ENCODE results near the gene PIK3C3. TPM values are rescaled to one million over a fixed set of nuclear protein-coding genes. Genes with fewer than 3 reads are reported as not detected.
A peak's percentile ranks its signal among the peaks of the same experiment; 100 is the strongest.
"Not testable (repeated sequence)": the region's sequence is repeated elsewhere in the genome, so short reads cannot be mapped to it uniquely, and the experiment has no call there.

The PIK3C3 gene
- total RNA-seq, 1 donor from 2014 or later: 23.2 TPM

DNA sequence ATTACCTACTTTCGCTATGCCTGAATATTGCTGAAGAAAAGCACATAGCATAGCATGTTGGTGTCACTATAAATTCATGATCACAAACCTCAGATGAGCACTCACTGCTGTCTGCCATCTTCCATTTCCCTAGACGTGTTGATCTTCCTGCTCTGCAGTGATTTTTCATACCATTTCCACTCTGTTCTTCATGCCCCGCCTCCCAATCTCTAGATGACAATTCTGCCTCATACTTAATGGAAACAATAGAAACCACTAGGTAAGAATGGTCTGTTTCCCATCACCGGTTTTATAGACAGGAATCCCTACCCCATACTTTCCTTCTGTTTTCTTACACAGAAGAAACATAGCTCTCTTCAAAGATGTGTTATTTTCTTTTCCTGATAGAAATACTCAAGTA is 63.8 kb downstream of the PIK3C3 start:
- DNase-seq (ENCODE audit: low read depth in 2 of 2): no peak

DNA sequence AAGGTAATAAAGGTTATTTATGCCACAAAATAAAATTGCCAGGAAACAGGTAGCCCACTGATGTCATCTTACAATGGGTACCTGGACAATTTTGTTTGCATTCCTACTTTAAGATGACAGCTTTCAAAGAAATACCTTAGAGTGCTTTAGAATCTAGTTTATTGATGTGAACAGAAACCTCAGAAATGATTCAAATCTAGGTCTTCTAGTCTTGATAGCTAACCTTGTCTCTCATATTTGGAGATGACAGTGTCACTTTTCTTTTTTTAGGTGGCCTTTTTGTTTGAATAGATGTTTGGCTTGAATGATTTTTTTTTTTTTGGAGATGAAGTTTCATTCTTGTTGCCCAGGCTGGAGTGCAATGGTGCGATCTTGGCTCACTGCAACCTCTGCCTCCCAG is 69.1 kb downstream of the PIK3C3 start:
- DNase-seq (ENCODE audit: low read depth in 2 of 2): no peak

DNA sequence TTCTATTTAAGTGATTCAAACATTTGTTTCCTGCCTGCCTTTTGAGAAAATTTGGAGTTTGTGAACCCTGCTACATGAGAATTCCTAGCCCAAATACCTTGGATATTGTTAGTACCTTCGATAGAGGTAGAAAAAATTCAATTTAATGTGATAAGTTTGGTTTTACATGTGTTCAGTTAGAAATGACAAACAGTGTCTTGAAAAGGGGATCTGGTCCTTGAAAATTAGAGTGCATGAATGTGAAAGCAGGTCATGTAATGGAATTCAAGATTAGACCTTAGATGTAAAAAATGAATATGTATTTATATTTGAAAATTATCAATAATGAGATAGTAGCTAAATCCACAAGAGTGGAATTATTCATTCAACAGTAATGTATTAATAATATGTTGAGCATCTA is 70.5 kb downstream of the PIK3C3 start:
- DNase-seq (ENCODE audit: low read depth in 2 of 2): no peak

DNA sequence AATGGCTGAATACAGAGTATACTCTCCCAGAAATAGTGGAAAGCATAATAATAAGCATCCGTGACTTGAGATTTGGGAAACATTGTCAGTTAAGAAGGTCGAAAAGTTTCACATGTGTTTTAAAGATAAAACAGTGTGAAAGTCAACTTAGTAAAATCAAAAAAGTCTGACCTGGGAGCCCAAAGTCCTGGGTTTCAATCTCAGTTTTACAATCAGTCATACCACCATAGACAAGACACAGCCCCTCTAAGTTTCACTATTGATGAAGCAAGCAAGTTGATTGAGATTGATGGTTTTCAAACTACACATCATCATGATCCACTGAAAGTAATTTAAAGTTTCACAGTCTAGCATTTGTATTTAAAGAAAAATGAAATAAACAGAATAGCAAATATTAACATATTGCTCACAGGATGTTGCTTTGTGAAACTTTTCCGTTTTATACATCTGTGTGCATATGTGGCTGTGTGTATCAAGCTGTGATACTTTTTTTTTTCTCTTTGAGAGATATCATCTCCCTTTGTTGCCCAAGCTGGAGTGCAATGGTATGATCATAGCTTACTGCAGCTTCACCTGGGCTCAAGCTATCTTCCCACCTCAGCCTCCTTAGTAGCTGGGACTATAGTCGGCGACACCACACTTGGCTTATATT is 71.1 kb downstream of the PIK3C3 start:
- no peak for DNase-seq (ENCODE audit: low read depth in 2 of 2)

DNA sequence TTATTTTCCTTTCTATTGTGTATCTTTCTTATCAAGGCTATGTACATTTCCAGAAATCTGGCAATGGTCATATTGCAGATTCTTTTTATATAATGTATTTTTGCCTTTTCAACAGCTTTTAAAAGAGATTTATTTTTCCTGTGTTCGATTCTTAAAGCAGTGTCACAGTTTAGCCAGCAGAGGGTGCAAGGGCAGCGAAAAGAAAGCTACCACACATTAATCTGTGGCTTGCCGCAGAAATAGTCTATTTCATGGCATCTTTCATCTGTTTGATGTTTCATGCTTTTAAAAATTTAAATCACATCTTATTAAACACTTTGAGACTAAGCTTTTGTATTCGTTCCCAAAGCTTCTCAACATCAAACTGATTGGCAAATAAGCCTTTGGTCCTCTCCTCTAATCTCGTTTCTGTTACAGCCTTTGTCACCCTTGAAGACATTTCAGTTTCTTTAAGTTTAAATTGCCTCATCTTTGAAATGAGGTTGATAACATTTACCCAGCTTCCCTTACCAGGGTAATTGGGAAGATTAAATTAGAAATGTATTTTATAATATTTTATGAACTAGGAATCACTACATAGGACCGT is 73.3 kb downstream of the PIK3C3 start:
- peak; percentile 17 to 43 for DNase-seq (ENCODE audit: low read depth in 2 of 2)

DNA sequence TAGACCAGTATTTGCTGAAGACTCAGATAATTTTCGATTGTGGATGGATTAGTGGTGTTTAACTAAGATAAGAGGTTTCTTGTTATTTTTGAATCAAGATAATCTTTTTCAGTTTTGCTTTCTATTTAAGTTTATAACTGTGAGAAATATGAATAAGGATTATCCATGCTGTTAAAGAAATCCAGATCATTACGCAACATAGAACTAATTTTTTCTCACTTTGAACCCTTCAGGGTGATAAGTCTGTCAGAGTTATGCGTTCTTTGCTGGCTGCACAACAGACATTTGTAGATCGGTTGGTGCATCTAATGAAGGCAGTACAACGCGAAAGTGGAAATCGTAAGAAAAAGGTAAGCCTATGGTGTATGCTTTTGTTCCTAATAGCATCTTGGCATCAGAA is 74.1 kb downstream of the PIK3C3 start:
- DNase-seq (ENCODE audit: low read depth in 2 of 2): no peak

DNA sequence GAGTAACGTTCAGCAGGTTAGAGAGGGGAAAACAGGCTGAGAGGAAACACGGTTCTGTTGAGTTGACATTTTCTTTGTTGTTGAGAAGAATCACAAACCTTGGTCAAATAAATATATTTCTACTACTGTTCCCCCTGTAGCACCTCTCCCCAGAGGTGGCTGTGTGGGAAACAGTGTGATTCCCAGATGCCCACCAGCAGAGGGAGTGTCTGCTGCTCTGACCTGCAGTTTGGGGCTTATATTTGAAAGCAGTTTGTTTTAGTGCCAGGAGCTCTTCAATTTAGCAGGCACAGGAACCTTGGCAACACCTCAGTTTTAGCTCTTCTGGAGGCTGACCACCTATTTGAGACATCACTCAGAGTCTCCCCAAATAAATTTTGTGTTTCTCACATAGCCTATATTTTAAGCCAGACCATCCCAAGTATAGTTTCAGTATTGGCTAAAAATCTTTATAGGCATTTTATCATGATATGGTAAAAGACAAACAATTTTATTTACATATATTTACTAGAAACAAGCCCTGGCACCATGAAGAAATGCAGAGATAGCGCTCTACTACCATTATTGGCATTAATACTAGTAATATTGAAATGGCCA is 75.7 kb downstream of the PIK3C3 start:
- DNase-seq (ENCODE audit: low read depth in 2 of 2): peak in 1 of 2 donors; percentile 47

DNA sequence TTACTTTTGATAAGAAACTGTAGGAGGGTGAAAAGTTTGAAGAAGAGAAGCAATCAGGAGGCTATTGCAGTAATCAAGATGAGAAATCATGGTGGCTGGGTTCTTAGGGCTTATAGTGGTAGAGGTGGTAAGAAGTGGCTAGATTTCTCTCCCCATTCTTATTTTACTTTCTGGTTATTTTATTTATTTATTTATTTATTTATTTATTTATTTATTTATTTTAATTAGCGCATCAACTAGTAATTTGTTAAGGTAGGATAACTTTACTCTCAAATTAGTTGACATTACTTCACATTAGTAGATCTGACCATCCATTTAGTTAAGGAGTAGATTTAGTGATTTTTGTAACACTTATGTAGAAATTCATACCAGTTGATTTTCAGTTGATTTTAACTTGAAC is 77.4 kb downstream of the PIK3C3 start:
- DNase-seq (ENCODE audit: low read depth in 2 of 2): no peak

DNA sequence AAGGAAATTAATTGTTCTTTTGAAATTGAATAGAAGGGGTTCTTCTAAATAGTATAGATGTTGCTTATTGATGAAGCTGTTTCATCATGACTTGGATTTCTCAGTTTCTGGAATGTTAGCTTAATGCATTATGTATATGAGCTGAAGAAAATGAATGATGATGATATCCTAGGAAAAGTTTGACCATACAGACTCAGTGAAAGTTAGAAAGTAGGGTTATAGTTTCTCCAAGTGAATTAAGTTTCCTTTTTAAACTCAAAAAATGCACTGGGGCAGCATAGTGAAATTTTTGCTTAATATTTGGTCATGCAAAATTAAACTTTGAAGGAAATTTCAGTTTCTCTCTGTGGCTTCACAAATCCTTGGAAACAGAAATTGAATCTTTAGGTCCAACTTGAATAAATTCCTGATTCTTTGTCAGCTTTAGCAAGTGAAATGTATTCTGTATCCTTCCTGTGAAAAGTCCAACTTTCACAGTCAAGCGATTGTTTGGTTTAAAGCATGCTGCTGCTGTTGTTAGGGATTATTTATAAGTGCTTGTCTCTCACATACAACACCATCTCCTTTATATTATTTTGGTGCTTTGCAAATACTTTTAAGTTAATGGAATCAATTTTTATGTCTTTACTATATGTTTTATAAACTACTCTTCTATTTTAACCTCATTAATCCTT is 78.2 kb downstream of the PIK3C3 start:
- no peak for DNase-seq (ENCODE audit: low read depth in 2 of 2)

DNA sequence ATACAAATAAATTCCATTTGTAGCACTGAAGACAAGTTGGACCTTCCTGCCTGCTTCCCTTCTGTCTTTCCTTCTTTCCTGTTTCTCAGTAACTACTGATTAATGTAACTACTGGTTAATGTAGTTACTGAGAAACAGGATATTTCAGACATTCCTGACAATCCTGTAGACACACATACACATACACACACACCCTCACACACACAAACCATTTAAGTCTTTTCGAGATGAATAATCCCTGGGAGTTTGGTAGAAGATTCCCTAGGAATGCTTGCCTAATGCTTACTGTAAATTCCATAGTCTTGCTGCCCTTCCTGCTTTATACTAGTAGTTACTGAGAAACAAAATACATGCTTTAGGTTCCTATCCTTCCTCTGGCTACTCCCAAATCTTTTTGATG is 83.9 kb downstream of the PIK3C3 start:
- DNase-seq (ENCODE audit: low read depth in 2 of 2): peak in 1 of 2 donors; percentile 70

DNA sequence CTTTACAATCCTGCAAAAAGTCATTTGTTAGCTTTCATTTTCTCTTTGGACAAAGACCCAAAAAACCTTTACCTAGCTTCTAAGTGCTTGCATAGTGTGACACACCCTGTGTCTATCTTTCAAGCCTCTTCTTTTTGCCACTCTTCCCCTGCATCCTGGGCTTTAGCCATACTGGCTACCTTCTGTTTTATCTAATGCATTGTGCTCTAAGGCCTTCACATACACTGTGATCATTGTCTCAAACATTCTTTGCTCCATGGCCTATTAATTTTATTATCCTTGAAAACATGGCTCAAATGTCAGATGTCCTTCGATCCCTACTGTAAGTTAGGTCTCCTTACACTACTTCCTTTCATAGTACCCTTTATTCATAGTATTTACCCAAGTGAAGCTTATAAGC is 84.4 kb downstream of the PIK3C3 start:
- DNase-seq (ENCODE audit: low read depth in 2 of 2): no peak

DNA sequence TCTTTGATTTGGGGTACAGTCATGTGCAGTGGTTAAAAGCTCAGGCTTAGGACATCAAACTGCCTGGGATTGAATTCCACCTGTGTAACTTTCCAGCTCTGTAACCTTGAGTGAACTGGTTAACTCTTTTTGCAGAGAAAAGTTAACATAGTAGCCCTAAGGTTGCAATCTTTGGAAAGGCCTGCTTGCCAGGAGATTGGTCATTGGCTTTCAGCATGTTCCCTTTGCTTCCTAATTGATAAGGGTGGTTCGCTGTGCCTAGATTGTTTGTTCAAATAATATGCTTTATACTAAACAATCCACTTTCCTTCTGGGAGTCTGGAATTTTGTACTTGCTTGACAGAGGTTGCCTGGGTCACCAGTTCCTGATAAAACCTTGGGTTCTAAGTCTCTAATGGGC is 86.8 kb downstream of the PIK3C3 start:
- no peak for DNase-seq (ENCODE audit: low read depth in 2 of 2)

DNA sequence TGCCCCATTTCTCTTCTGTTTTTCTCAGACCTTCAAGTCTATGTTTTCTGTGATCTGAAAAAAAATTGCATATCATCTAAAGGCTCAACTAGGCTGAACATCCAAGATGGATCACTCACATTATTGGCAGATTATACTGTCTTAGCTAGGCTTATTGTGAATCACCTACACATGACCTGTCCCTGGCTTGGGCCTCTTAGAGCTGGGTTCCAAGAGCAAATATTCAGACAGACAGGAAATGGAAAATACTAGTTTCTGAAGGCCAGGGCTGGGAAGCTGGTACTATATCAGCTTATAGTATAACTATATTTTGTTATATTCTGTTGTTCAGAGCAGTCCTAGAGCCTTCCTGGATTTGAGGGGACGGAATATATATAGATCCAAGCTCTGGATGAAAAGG is 90.3 kb downstream of the PIK3C3 start:
- DNase-seq (ENCODE audit: low read depth in 2 of 2): peak in 1 of 2 donors; percentile 62

DNA sequence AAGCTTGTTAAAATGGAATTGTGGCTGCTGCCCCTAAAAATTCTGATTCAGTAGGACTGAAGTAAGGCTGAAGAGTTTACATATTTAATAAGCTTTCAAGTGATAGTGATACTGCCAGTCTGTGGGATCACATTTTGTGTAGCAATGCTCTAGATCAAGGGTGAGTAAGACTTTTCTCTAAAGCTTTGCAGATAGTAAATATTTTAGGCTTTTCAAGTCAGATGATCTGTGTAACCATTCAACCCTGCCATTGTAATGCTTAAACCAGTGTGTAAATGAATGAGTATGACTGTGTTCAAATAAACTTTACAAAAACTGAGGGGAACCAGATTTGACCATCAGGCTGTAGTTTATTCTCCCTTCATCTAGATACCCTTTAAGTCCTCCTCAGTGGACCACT is 92.7 kb downstream of the PIK3C3 start:
- DNase-seq (ENCODE audit: low read depth in 2 of 2): no peak

DNA sequence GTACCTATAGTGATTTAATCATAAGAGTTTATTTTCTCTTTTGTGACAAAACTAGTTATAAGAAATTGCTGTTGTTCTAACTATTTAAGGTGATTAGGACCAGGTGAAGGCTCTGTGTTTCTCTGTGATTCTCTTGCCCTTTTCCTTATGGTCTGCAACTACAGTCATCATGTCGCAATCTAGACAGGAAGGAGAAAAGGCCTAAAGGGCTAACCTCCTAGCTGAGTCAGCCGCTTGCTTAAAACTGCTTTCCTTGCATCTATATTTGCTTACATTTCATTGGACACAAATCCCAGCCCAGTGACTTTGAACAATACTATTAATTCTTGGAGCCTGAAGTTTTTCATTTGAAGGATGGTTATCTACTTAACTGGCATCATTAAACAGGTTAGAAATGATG is 93.1 kb downstream of the PIK3C3 start:
- peak; percentile 37 to 73 for DNase-seq (ENCODE audit: low read depth in 2 of 2)

DNA sequence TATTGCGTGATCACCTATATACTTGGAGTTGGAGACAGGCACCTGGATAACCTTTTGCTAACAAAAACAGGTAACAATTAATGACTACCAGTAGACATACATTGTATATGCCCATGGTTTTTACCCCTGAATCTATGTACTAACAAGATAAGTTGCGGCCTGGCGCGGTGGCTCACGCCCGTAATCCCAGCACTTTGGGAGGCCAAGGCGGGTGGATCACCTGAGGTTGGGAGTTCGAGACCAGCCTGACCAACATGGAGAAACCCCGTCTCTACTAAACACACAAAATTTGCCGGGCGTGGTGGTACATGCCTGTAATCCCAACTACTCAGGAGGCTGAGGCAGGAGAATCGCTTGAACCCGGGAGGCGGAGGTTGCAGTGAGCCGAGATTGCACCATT is 94.5 kb downstream of the PIK3C3 start:
- DNase-seq (ENCODE audit: low read depth in 2 of 2): not testable (repeated sequence)

DNA sequence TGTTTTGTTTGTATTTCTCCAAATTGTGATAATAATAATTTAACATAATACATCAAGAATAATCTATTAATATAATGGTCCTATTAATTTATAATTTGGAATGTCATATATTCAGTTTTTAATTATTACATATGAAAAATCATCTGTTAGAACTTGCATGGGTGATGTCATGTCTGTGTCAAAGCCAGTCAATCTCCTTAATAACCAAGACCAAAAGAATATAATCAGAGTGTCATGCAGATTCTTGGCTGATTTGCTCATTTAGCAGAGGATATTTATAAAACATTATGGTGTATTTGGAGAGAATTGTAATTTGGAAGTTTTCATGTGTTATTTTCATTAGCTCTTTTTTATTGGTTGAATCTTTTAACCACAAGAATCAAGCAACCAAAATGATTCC is 96.4 kb downstream of the PIK3C3 start:
- no peak for DNase-seq (ENCODE audit: low read depth in 2 of 2)

DNA sequence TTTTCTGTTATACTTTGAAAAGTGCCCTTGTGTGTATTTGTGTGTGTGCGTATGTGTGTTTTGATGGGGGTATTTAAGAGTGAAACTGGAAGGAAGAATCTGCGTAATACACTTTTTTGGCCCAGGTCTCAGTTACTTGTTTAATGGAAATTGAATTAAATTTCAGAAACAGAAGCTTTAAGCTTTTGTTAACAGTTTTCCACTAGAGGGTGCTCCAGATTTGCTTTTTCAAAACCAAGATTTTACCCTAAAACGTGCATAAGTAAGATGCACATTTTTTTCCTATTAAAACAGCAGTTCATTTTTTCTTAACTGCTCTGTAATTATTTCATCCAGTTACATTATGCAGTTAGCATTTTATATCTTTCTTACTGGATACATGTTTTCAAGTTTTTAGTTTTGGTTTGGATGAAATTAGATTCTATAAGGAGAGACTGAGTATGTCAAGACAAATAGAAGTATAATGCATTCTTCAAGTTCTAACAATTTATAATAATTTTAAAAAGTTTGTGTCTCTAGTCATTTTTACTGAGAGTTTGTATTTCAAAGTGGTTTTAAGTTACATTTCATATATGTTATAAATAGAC is 97.2 kb downstream of the PIK3C3 start:
- peak in 1 of 2 donors; percentile 26 for DNase-seq (ENCODE audit: low read depth in 2 of 2)

DNA sequence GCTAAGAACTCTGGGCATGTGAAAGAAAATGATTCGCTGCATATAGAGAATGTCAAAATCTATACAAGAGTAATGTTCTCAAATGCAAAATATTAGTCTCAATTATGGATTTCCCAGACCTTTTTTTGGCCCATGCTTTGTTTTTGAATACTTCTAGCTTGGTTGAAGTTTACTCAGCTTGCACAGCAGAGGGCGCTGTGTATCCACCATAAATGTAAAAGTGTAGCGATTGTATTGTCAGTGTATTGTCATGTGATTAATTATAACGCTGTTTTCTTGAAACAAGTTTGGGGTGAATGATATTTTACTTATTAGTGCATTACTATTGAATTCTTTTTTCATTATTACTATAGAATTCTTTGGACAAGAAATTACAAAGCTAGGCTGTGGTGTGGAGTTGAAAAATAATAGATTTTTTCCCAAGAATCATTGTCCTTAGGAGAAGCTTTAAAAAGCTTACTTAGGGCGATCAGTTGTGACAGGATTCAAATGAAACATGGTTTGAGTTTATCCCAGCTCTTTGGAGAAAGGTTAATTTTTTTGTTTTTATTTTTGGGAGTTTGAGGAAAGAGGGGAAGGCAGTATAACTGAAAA is 98.3 kb downstream of the PIK3C3 start:
- DNase-seq (ENCODE audit: low read depth in 2 of 2): peak; percentile 59 to 76

DNA sequence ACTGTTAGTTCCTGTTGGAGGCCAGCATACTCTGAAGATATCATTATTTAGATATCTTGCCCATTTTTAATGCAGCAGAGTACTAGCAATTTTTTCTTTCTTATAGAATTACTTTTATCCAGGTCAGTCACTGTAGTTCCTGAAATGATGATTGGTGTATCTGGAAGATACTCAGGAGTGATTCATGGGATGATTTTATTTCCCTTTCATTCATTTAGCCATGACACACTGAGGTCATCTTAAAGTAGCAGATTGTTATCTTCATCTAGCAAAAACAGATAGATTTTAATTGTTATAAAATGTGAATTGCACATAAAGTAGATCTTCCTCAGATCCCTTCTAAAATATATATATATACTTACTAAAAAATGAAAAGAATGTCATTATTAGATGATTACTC is 109.1 kb downstream of the PIK3C3 start:
- DNase-seq (ENCODE audit: low read depth in 2 of 2): no peak

DNA sequence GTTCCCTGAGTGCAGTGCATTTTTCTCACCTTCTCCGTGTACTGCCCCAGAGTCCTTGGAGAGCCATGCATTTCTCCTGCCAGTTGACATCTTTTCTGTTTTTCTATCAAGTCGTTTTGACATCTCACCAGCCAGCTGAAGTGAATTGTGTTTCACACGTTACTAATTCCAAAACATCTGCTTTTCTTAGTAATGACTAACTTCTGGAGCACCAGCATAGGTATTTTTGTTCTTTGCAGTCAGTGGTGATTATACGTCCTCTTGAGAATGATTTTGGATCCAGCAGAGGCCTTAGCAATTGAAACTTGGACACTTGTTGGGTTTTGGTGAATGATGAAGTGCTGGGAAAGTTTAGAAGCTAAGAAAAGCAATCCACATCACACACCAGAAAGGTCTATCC is 112.5 kb downstream of the PIK3C3 start:
- no peak for DNase-seq (ENCODE audit: low read depth in 2 of 2)

DNA sequence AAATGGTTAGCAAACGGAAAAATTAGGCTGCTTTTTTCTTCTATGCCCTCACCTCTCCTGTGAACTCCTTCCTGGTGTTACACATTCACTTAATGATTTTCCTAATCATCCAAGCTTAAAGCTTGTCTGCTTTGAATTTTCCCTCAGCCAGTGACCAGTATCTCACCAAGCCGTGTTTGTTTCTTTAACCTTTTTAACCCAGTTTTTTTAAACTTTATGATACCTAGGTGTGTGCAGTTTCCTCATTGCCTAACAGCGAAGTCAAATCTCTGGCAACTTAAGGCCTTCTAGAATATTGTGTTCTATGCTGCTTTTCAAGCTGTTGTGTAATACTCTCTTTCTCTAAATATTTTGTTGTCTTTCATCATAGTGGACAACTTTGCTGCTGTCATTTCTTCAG is 113.0 kb downstream of the PIK3C3 start:
- DNase-seq (ENCODE audit: low read depth in 2 of 2): no peak

Data from dermis microvascular lymphatic vessel endothelial cell (primary cell).